Stimulated activated CD4-positive, alpha-beta T cell treated with anti-CD3 and anti-CD28 coated beads, Interleukin-2, amount 100 ng/mL, for 4 hours (primary cell): ENCODE results near the gene TMEM132D.

Experiments used
- DNase-seq: peaks from one replicate; pipeline ENCODE4 v3.0.0-alpha.2; 2020; ENCODE audit warnings: low read depth

The TMEM132D gene

GRCh38 chr12:129723260-129723659 is 180.6 kb downstream of the TMEM132D start:
- no peak for DNase-seq

GRCh38 chr12:129720618-129721017 is 183.2 kb downstream of the TMEM132D start:
- no peak for DNase-seq

- DNase-seq = no peak
Observed at GRCh38 chr12:129719416-129719815, 184.4 kb downstream of the TMEM132D start.

DNA sequence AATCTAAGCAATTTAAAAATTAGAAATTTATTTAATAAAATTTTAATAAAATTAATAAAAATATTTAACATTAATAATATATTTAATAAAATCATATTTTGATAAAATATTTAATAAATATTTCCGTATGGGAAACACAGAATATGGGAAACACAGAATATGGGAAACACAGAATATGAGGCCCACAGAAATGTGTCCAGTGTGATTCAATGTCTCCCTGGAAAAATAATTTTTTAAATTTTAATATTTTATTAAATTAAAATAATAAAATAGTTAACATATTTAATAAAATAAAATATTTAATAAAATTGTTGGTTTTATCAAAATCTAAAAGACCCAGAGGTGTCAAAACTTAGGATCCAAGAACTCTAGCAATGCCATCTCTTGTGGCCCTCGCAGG is 186.4 kb downstream of the TMEM132D start:
- DNase-seq = no peak

- DNase-seq = no peak
Observed at GRCh38 chr12:129716825-129717224, 187.0 kb downstream of the TMEM132D start.

DNA sequence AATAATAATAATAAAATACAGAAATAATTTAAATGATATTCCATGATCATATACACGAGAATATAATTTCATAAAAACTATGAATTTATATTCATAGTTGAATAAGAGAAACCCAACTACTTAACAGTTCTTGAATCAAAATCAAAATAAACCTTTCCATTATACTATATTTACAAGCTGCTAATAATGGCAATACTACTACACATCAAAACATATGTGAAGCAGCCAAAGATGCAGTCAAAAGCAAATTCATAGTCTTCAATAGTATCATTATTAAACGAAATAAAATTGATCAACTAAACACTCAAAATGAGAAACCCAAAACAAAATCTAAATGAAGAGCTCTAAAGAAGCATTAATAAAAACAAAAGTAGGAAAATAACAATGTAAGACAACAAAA is 197.1 kb downstream of the TMEM132D start:
- no peak for DNase-seq

- DNase-seq = no peak
Observed at GRCh38 chr12:129704232-129704830, 199.5 kb downstream of the TMEM132D start.

DNA sequence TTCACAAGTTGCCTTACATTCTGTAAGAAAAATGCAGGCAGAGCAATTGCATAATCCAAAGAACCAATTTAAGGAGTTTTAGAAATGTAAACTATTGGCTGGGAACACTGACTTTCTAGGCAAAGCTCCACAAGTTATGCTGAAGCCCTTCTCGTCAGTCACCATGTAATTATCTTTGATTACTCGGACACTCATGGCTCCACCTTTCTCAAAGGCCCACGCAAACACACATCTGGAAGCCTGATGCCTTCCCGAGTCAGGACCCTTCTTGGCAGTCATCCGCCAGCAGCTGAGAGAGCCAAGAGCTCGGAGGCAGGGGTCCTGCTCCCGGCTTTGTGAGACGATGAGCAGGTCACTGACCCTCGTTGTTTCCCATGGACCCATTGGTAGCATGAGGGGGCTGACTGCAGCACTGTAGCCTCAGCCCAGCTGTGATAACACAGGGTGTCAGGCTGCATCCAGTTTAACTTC is 202.2 kb downstream of the TMEM132D start:
- DNase-seq = no peak

- no peak for DNase-seq
Observed at GRCh38 chr12:129700036-129700435, 203.8 kb downstream of the TMEM132D start.

DNA sequence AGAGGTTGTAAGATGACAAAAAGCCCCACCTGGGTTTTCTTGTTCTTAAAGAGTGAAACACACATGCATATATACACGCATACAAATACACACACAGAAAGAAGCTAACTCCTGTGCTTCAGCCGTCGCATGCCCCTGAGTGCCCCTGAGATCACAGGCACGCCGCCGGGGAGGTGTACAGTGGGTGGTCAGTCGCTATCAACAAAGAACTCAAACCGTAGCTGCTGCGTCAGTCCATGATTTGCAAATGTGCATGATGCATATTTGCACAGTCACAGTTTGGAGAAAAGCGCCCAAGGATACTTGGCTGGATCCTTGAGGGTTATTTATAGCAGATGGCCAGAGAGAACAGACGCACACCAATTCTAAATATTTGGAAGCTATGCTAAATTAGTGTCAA is 206.9 kb downstream of the TMEM132D start:
- no peak for DNase-seq

- no peak for DNase-seq
Observed at GRCh38 chr12:129696405-129696804, 207.4 kb downstream of the TMEM132D start.

DNA sequence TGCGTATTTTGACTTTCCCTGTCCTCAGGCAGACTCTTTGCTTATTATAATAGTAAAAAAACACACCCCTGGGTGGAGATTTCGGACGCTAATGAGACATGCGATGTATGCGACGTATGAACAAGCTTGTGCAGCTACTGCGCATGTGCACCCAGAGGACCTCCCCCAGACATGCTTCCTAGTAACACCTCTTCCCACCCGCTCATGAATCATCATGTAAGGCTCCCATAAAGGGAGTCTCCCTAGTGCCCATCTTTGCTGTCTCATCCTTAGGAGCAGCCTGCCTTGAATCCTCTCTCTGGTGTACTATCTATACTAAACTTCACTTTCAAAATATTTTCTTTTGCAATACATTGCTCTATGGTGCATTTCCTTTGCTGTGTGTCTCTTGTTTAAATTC is 210.1 kb downstream of the TMEM132D start:
- no peak for DNase-seq

DNA sequence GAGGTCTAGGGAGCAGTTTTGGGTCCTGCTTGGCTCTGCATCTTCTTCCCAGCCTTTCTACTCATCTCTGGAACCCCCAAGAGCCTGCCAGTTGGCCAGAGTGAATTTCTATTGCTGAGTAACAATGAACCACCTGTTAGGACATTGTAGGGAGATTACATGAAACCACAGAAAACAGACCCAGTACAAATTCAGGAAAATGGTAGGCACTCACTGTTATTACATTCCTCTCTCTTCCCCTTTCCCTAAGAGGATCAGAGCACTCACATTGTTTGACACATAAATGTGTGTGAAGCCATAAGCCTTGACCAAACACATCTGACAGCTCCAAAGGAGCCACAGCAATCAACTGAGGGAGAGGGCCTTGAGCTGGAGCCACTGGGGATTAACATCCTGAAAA is 216.1 kb downstream of the TMEM132D start:
- no peak for DNase-seq

- no peak for DNase-seq
Observed at GRCh38 chr12:129681830-129682229, 222.0 kb downstream of the TMEM132D start.

DNA sequence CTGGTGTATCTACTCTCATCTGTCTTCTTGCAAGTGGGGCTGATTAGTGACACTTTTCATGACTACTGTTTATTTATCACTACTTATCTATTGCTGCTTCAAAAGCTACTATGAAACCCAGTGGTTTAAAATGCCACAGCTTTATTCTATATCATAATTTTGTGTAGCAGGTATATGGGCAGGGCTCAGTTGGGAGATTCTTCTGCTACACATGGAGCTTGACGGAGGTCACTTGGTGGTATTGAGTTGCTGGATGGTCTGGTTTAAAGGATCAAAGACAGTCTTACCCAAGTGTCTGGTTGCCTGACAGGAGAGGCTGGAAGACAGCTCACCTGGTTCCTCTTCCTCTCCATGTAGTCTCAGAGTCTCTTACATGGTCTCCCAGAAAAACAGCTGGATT is 222.7 kb downstream of the TMEM132D start:
- DNase-seq = no peak

DNA sequence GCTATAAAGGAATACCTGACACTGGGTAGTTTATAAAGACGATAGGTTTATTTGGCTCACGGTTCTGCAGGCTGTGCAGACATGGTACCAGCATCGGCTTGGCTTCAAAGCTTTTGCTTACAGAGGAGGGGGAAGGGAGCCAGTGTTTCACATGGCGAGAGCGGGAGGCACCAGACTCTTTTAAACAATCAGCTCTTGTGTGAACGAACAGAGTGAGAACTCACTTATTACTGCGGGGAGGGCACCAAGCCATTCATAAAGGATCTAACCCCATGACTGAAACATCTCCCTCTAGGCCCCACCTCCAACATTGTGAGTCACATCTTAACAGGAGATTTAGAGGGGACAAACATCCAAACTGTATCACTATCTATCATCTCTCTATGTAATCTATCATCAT is 227.4 kb downstream of the TMEM132D start:
- DNase-seq = no peak

GRCh38 chr12:129675947-129676346 is 227.9 kb downstream of the TMEM132D start:
- DNase-seq = no peak

- DNase-seq = no peak
Observed at GRCh38 chr12:129675496-129675895, 228.3 kb downstream of the TMEM132D start.

GRCh38 chr12:129673806-129674205 is 230.0 kb downstream of the TMEM132D start:
- DNase-seq = no peak

DNA sequence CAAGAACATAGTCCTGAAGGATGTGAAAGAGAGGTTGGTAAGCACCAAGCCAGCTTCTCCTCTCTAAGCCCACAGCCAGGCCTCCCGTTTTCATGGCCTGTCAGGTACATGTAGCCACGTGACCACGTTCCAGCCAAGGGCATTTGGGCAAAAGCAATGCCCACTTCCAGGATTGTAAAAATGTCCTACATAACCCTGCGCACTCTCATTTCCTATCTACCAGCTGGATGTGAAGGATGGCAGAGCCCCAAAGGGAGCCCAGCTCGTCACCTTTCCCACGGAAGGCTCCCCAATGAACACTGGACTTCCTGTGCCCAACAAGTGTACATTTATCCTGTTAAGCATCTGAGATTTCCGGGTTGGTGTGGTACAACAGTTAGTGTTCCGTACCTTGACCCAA is 231.7 kb downstream of the TMEM132D start:
- no peak for DNase-seq

DNA sequence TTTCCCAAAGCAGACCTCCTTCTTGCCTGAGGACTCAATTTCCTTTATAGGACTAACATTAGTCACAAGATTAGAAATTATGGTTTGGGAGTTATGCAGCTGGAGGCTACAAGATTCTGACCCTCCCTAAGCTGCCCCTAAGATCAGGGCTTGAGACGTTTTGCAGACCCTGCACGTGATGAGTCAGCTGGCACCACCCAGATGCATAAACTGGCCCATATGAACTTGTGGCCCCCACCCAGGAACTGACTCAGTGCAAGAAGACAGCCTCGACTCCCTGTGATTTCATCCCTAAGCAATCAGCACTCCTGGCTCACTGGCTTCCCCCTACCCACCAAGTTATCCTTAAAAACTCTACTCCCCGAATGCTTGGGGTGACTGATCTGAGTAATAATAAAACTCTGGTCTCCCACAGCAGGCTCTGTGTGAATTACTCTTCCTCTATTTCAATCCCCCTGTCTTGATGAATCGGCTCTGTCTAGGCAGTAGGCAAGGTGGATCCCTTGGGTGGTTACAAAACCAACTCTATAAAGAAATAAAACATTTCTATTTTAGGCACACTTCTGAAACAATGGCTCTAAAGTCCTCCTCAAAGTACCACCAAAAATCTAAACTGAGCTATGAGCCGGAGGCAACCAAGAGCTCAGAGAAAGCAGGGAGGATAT is 233.4 kb downstream of the TMEM132D start:
- no peak for DNase-seq

DNA sequence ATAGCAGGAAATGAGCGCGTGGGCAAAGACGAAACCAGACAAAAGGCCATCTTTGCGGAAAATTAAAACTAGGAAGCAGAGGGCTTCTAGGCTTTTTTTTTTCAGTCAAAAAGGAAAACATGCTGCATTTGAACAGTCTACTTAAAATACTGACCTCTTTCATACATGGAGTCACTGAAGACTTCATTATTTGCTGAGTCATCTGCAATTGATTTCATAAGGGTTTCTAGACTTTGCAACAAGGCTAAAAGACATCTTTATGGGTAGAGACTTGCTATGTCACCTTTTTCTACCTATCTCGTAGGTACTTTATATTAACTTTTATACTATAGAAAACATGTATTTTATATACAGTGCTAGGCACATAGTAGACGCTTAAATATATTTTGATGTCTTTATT is 238.4 kb downstream of the TMEM132D start:
- no peak for DNase-seq

DNA sequence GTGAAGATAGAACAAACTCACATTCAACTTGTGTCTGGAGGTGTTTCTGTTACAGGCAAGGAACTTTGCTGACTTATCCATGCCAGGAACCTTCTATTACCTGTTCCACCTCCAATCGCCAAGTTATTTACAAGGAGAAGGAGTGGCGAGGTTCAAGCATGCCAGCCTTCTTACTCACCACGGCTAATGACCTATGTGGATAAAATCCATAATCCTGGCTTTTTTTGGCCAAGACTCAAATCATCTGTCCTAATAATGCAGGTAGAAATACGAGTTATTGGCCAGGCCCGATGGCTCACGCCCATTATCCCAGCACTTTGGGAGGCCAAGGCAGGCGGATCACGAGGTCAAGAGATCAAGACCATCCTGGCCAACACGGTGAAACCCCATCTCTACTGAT is 241.6 kb downstream of the TMEM132D start:
- no peak for DNase-seq

DNA sequence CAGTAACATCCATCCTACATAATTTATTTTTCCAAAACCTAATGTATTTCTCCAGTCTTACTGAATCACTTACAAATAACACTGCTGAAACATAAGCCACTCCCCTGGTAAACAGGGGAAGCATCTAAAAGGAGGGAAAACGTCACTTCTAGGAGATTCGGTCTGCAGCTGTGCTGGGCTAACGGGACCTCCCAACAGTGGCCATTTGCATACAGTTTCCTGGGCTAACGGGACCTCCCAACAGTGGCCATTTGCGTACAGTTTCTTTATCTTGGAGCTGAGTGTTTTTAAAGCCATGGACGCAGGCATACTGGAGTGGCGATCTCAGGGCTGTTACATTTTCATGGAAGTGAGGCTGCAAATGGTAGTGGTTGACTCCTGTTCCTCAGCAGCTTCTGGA is 242.9 kb downstream of the TMEM132D start:
- DNase-seq = no peak
